Measurements from ENCODE around the gene PRR33. TPM values are rescaled to one million over a fixed set of nuclear protein-coding genes. Genes with fewer than 3 reads are reported as not detected.
A peak's percentile ranks its signal among the peaks of the same experiment; 100 is the strongest.

Gene PRR33
- total RNA-seq, 1 experiment from 2014 or later, result not detected

DNA sequence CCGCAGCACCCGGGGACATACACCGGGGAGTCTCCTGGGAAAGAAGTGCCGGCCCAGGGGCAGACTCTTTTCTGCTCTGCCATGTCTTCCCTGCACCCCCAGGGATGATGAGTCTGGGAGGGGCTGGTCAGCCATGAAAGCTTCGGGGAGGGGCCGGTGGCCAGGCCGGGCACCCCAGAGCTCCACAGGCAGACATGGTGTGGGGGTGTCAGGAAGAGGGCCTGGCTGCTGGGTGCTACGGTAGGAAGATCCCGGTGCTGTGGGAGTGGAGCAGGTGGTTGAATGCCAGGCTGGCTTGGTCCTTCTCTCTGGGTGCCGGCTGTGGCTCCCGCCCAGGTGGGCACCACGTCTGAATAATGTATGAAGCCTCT lies 21.4 kb downstream of the PRR33 start:
- BruUV-seq (replicated peaks), result no TSS peak
- CTCF ChIA-PET, result interaction anchor here (0.9 kb wide), 1 partner anchor 176 kb away, joined by 3 read pairs; no protein-coding TSS in a partner anchor
- POLR2A ChIA-PET, result no interaction called here
- Histone ChIP-seq H3K27me3 (ENCODE audit: control insufficient read depth, insufficient read depth, low read length) (no peaks in the 10 kb centered on the region), H3K4me3 (ENCODE audit: low read depth in 2 of 2, low read length in 2 of 2) (no peak overlapping the region), H3K9me3 (ENCODE audit: control insufficient read depth, insufficient read depth, low read depth, low read length) (no peaks in the 10 kb centered on the region), H3K4me1 (ENCODE audit: control insufficient read depth, insufficient read depth, low read length) (peaks cover 25% of the 10 kb centered on the region), H3K27ac (ENCODE audit: low read length) (no peak overlapping the region), H3K36me3 (ENCODE audit: control insufficient read depth, insufficient read depth, low read length) (no peaks in the 10 kb centered on the region)
- ATAC-seq, result no peak
- intact Hi-C loops (cut with micrococcal nuclease; ENCODE audit: unreplicated experiment) (loop anchor here (5.0 kb wide), 1 partner anchor 287 kb away; no protein-coding TSS in a partner anchor), in situ Hi-C loops (cut with HindIII; ENCODE audit: low pct_unique_long_range_greater_than_20kb, low sequenced_read_pairs) (no loop called here)
- DNase-seq (ENCODE audit: low read depth, low spot score), result no peak
- TF ChIP-seq TCF7L2 (IDR thresholded peaks at IDR 0.05; ENCODE audit: low read depth, low read length) (no peak), POLR2AphosphoS5 (IDR thresholded peaks at IDR 0.05; ENCODE audit: low read depth, low read length) (no peak), SIN3A (IDR thresholded peaks at IDR 0.05; ENCODE audit: borderline replicate concordance, insufficient read depth, low read depth, low read length) (no peak)
- TF ChIP-seq, protein P1, sequence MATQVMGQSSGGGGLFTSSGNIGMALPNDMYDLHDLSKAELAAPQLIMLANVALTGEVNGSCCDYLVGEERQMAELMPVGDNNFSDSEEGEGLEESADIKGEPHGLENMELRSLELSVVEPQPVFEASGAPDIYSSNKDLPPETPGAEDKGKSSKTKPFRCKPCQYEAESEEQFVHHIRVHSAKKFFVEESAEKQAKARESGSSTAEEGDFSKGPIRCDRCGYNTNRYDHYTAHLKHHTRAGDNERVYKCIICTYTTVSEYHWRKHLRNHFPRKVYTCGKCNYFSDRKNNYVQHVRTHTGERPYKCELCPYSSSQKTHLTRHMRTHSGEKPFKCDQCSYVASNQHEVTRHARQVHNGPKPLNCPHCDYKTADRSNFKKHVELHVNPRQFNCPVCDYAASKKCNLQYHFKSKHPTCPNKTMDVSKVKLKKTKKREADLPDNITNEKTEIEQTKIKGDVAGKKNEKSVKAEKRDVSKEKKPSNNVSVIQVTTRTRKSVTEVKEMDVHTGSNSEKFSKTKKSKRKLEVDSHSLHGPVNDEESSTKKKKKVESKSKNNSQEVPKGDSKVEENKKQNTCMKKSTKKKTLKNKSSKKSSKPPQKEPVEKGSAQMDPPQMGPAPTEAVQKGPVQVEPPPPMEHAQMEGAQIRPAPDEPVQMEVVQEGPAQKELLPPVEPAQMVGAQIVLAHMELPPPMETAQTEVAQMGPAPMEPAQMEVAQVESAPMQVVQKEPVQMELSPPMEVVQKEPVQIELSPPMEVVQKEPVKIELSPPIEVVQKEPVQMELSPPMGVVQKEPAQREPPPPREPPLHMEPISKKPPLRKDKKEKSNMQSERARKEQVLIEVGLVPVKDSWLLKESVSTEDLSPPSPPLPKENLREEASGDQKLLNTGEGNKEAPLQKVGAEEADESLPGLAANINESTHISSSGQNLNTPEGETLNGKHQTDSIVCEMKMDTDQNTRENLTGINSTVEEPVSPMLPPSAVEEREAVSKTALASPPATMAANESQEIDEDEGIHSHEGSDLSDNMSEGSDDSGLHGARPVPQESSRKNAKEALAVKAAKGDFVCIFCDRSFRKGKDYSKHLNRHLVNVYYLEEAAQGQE (IDR thresholded peaks at IDR 0.05; ENCODE audit: insufficient read depth in 1 of 2, low read depth in 2 of 2, low read length in 1 of 2), result no peak
- TF ChIP-seq, protein P2, sequence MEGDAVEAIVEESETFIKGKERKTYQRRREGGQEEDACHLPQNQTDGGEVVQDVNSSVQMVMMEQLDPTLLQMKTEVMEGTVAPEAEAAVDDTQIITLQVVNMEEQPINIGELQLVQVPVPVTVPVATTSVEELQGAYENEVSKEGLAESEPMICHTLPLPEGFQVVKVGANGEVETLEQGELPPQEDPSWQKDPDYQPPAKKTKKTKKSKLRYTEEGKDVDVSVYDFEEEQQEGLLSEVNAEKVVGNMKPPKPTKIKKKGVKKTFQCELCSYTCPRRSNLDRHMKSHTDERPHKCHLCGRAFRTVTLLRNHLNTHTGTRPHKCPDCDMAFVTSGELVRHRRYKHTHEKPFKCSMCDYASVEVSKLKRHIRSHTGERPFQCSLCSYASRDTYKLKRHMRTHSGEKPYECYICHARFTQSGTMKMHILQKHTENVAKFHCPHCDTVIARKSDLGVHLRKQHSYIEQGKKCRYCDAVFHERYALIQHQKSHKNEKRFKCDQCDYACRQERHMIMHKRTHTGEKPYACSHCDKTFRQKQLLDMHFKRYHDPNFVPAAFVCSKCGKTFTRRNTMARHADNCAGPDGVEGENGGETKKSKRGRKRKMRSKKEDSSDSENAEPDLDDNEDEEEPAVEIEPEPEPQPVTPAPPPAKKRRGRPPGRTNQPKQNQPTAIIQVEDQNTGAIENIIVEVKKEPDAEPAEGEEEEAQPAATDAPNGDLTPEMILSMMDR (IDR thresholded peaks at IDR 0.05), result no peak

DNA sequence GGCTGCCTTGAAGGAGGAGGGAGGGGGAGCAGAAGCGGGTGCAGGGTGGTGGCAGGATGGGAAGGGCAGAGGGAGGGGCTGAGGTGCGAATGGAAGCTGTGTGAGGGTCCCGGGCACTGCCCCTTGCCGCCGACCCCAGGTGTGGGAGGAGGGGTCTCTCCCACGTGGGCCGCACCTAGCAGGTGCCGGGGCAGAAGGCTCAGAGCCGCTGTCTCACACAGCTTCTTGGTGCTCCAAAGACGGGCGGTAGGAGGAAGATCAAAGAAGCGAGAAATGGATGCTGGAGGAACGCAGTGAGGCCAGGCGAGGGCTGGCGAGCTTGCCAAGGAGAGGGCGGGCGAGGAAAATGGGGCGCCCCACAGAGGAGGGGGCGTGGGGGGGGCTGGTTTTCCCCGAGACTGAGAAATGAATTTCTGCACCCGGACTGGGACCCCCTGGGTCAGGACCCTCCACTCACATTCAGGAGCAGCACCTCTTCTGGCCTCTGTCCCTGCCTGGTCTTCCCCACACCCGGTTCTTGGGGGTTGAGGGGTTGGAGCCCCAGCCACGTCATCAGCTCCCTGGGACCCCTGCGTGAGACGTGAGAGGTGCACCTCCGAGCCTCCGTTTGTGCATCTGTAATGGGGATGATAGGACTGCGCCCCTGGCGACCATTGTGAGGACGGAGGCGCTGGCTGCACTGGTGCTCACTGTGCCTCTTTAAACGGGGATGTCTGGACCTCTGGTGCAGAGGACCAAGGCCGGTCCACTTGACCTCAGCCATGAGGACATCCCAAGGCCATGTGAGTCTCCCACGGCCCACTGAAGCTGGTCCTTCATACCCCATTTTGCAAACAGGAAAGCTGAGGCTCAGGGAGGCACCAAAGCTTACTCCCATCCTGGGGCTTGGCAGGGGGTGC lies 22.0 kb downstream of the PRR33 start:
- no TSS peak for BruUV-seq (replicated peaks)
- ChIA-PET CTCF (interaction anchor here (0.9 kb wide), 1 partner anchor 176 kb away, joined by 3 read pairs; no protein-coding TSS in a partner anchor), POLR2A (interaction anchor here (0.8 kb wide), 1 partner anchor 100 kb away, joined by 5 read pairs; no protein-coding TSS in a partner anchor)
- H3K4me3 ChIP-seq (ENCODE audit: low read depth in 2 of 2, low read length in 2 of 2), result no peak overlapping the region
- H3K9me3 ChIP-seq (ENCODE audit: control insufficient read depth, insufficient read depth, low read depth, low read length), result no peaks in the 10 kb centered on the region
- H3K27ac ChIP-seq (ENCODE audit: low read length), result no peak overlapping the region
- DNase-seq (ENCODE audit: low read depth, low spot score) (no peak), ATAC-seq (peak; percentile 50)
- H3K36me3 ChIP-seq (ENCODE audit: control insufficient read depth, insufficient read depth, low read length), result no peaks in the 10 kb centered on the region
- H3K27me3 ChIP-seq (ENCODE audit: control insufficient read depth, insufficient read depth, low read length), result no peaks in the 10 kb centered on the region
- in situ Hi-C loops (cut with HindIII; ENCODE audit: low pct_unique_long_range_greater_than_20kb, low sequenced_read_pairs), result no loop called here
- TF ChIP-seq SIN3A (IDR thresholded peaks at IDR 0.05; ENCODE audit: borderline replicate concordance, insufficient read depth, low read depth, low read length), result no peak
- TF ChIP-seq, protein P1 (IDR thresholded peaks at IDR 0.05; ENCODE audit: insufficient read depth in 1 of 2, low read depth in 2 of 2, low read length in 1 of 2), result no peak
- TF ChIP-seq POLR2AphosphoS5 (IDR thresholded peaks at IDR 0.05; ENCODE audit: low read depth, low read length), result no peak
- TF ChIP-seq, protein P2 (IDR thresholded peaks at IDR 0.05), result peak; percentile 79
- peak; percentile 72 for TF ChIP-seq TCF7L2 (IDR thresholded peaks at IDR 0.05; ENCODE audit: low read depth, low read length)
- intact Hi-C loops (cut with micrococcal nuclease; ENCODE audit: unreplicated experiment), result loop anchor here (1.0 to 5.0 kb wide), 2 partner anchors 32 to 288 kb away; no protein-coding TSS in a partner anchor
- H3K4me1 ChIP-seq (ENCODE audit: control insufficient read depth, insufficient read depth, low read length), result peaks cover 20% of the 10 kb centered on the region

Data from Panc1 (cell line).